ENCODE results near the gene COLEC11. TPM values are rescaled to one million over a fixed set of nuclear protein-coding genes. Genes with fewer than 3 reads are reported as not detected.

Gene COLEC11
- total RNA-seq, 2 experiments from 2014 or later = 1.7 TPM; not detected in 1

GRCh38 chr2:3670941-3671340, 76.0 kb downstream of the COLEC11 start:
- Histone ChIP-seq H3K4me1 (ENCODE audit: insufficient read depth, low read length, poor library complexity, severe bottlenecking) (no peaks in the 10 kb centered on the region), H3K36me3 (ENCODE audit: insufficient read depth, low read length) (no peaks in the 10 kb centered on the region), H3K4me3 (ENCODE audit: low read depth, low read length, poor library complexity, severe bottlenecking) (no peak overlapping the region), H3K79me2 (ENCODE audit: insufficient read depth, low read depth, low read length) (no peaks in the 10 kb centered on the region), H3K9me3 (ENCODE audit: low read length) (no peaks in the 10 kb centered on the region), H3K27ac (ENCODE audit: low read depth, low read length, poor library complexity, severe bottlenecking) (no peak overlapping the region), H2AFZ (ENCODE audit: low read length) (no peak overlapping the region), H3K9me2 (ENCODE audit: insufficient read depth, low read length) (no peaks in the 10 kb centered on the region), H3K4me2 (ENCODE audit: low read length) (no peak overlapping the region), H4K20me1 (ENCODE audit: insufficient read depth, low read length) (no peaks in the 10 kb centered on the region)
- no peak for TF ChIP-seq CTCF (conservative IDR thresholded peaks at IDR 0.05; ENCODE audit: low read length)
- no peak for TF ChIP-seq EZH2phosphoT487 (IDR thresholded peaks at IDR 0.05; ENCODE audit: borderline replicate concordance, low read depth, low read length)
- DNase-seq (ENCODE audit: low spot score) = no peak
- CTCF ChIA-PET (ENCODE audit: unreplicated experiment) = no interaction called here
- POLR2A ChIA-PET = no interaction called here
- intact Hi-C loops (cut with micrococcal nuclease; ENCODE audit: unreplicated experiment) = no loop called here
- BruUV-seq (replicated peaks) = no TSS peak

GRCh38 chr2:3672861-3673678, 78.2 kb downstream of the COLEC11 start:
- H3K4me2 ChIP-seq (ENCODE audit: low read length) = no peak overlapping the region
- no peaks in the 10 kb centered on the region for H3K4me1 ChIP-seq (ENCODE audit: insufficient read depth, low read length, poor library complexity, severe bottlenecking)
- no peaks in the 10 kb centered on the region for H3K9me2 ChIP-seq (ENCODE audit: insufficient read depth, low read length)
- no peaks in the 10 kb centered on the region for H4K20me1 ChIP-seq (ENCODE audit: insufficient read depth, low read length)
- H3K9me3 ChIP-seq (ENCODE audit: low read length) = no peaks in the 10 kb centered on the region
- H3K27ac ChIP-seq (ENCODE audit: low read depth, low read length, poor library complexity, severe bottlenecking) = no peak overlapping the region
- intact Hi-C loops (cut with micrococcal nuclease; ENCODE audit: unreplicated experiment) = no loop called here
- ChIA-PET POLR2A (interaction anchor here (0.6 kb wide), 1 partner anchor 689 kb away, joined by 3 read pairs; no protein-coding TSS in a partner anchor), CTCF (ENCODE audit: unreplicated experiment) (no interaction called here)
- BruUV-seq (replicated peaks) = no TSS peak
- TF ChIP-seq EZH2phosphoT487 (IDR thresholded peaks at IDR 0.05; ENCODE audit: borderline replicate concordance, low read depth, low read length) = no peak
- no peak for TF ChIP-seq CTCF (conservative IDR thresholded peaks at IDR 0.05; ENCODE audit: low read length)
- H3K4me3 ChIP-seq (ENCODE audit: low read depth, low read length, poor library complexity, severe bottlenecking) = no peak overlapping the region
- H3K79me2 ChIP-seq (ENCODE audit: insufficient read depth, low read depth, low read length) = no peaks in the 10 kb centered on the region
- DNase-seq (ENCODE audit: low spot score) = no peak
- H2AFZ ChIP-seq (ENCODE audit: low read length) = no peak overlapping the region
- H3K36me3 ChIP-seq (ENCODE audit: insufficient read depth, low read length) = no peaks in the 10 kb centered on the region

All from OCI-LY7 (cell line).